H9 (cell line): Measurements from ENCODE around the gene DAPK1. TPM values are rescaled to one million over a fixed set of nuclear protein-coding genes. Genes with fewer than 3 reads are reported as not detected.

Source experiments
- DNase-seq: peaks from one replicate; pipeline ENCODE4 v3.0.0-alpha.2; 2017
- H2AFZ ChIP-seq: one replicate; pipeline ENCODE4 v1.6.1; 2013; ENCODE audit warnings: mild to moderate bottlenecking, low read length, control low read depth, moderate library complexity
- H2AK5ac ChIP-seq: 2 replicates; pipeline ENCODE4 v1.6.1; 2013; ENCODE audit warnings: low read length, control low read depth, mixed read lengths; ENCODE audit not compliant: insufficient read length
- H2BK120ac ChIP-seq: one replicate; pipeline ENCODE4 v1.6.1; 2013; ENCODE audit warnings: low read depth, mild to moderate bottlenecking, low read length, control low read depth, inconsistent platforms; ENCODE audit not compliant: poor library complexity, severe bottlenecking
- H2BK12ac ChIP-seq: 2 replicates; pipeline ENCODE4 v1.6.1; 2013; ENCODE audit warnings: low read length, control low read depth, mixed read lengths, low read depth; ENCODE audit not compliant: insufficient read length
- H2BK15ac ChIP-seq: 2 replicates; pipeline ENCODE4 v1.6.1; 2013; ENCODE audit warnings: low read depth, low read length, control low read depth
- H2BK20ac ChIP-seq: one replicate; pipeline ENCODE4 v1.6.1; 2013; ENCODE audit warnings: low read depth, mild to moderate bottlenecking, low read length, control low read depth, inconsistent platforms; ENCODE audit not compliant: poor library complexity, severe bottlenecking
- H2BK5ac ChIP-seq: 2 replicates; pipeline ENCODE4 v1.6.1; 2013; ENCODE audit warnings: low read length, control low read depth, mixed read lengths; ENCODE audit not compliant: insufficient read length
- H3K14ac ChIP-seq: 2 replicates; pipeline ENCODE4 v1.6.1; 2013; ENCODE audit warnings: low read length, control low read depth; ENCODE audit not compliant: insufficient read depth
- H3K18ac ChIP-seq: 2 replicates; pipeline ENCODE4 v1.6.1; 2013; ENCODE audit warnings: low read depth, mild to moderate bottlenecking, mixed read lengths, low read length, control low read depth; ENCODE audit not compliant: insufficient read length
- H3K23ac ChIP-seq: 2 replicates; pipeline ENCODE4 v1.6.1; 2013; ENCODE audit warnings: low read length, control low read depth, mixed read lengths, low read depth; ENCODE audit not compliant: insufficient read length
- H3K23me2 ChIP-seq: 2 replicates; pipeline ENCODE4 v1.6.1; 2013; ENCODE audit warnings: low read depth, mild to moderate bottlenecking, mixed read lengths, low read length, control low read depth; ENCODE audit not compliant: insufficient read length, poor library complexity, severe bottlenecking
- H3K27ac ChIP-seq: 2 replicates; pipeline ENCODE4 v1.5.1; 2013; ENCODE audit warnings: low read length, control low read depth, mixed read lengths, low read depth; ENCODE audit not compliant: insufficient read length
- H3K27me3 ChIP-seq: 2 replicates; pipeline ENCODE4 v1.6.1; 2013; ENCODE audit warnings: low read length, control low read depth, inconsistent platforms; ENCODE audit not compliant: insufficient read depth
- H3K4ac ChIP-seq: 2 replicates; pipeline ENCODE4 v1.6.1; 2013; ENCODE audit warnings: low read depth, mild to moderate bottlenecking, control low read depth, inconsistent platforms, low read length, moderate library complexity
- H3K4me1 ChIP-seq: 2 replicates; pipeline ENCODE4 v1.6.1; 2013; ENCODE audit warnings: low read length, control low read depth, inconsistent platforms; ENCODE audit not compliant: insufficient read depth
- H3K4me2 ChIP-seq: 2 replicates; pipeline ENCODE4 v1.6.1; 2013; ENCODE audit warnings: low read length, control low read depth, mixed read lengths; ENCODE audit not compliant: insufficient read length, insufficient read depth
- H3K56ac ChIP-seq: 2 replicates; pipeline ENCODE4 v1.6.1; 2013; ENCODE audit warnings: low read depth, mild to moderate bottlenecking, mixed read lengths, low read length, control low read depth; ENCODE audit not compliant: insufficient read length
- H3K79me1 ChIP-seq: 2 replicates; pipeline ENCODE4 v1.6.1; 2013; ENCODE audit warnings: low read depth, mild to moderate bottlenecking, moderate library complexity, low read length, control low read depth, inconsistent platforms; ENCODE audit not compliant: insufficient read depth, poor library complexity, severe bottlenecking
- H3K79me2 ChIP-seq: 2 replicates; pipeline ENCODE4 v1.6.1; 2013; ENCODE audit warnings: low read length, control low read depth, inconsistent platforms; ENCODE audit not compliant: insufficient read depth
- H3K9ac ChIP-seq: 2 replicates; pipeline ENCODE4 v1.6.1; 2013; ENCODE audit warnings: low read length, control low read depth, mixed read lengths; ENCODE audit not compliant: insufficient read length; ENCODE audit errors: extremely low read depth
- H3K9me3 ChIP-seq: one replicate; pipeline ENCODE4 v1.6.1; 2013; ENCODE audit warnings: low read depth, low read length, inconsistent platforms; ENCODE audit not compliant: control insufficient read depth
- H3T11ph ChIP-seq: one replicate; pipeline ENCODE4 v1.6.1; 2013; ENCODE audit warnings: mild to moderate bottlenecking, low read length, control low read depth, inconsistent platforms
- H4K20me1 ChIP-seq: one replicate; pipeline ENCODE4 v1.6.1; 2013; ENCODE audit not compliant: control insufficient read depth, insufficient read length, insufficient read depth
- H4K5ac ChIP-seq: 2 replicates; pipeline ENCODE4 v1.6.1; 2013; ENCODE audit warnings: low read depth, mild to moderate bottlenecking, mixed read lengths, low read length, control low read depth; ENCODE audit not compliant: insufficient read length
- H4K8ac ChIP-seq: replicated peaks from 2 replicates; pipeline ENCODE4 v1.6.1; 2013; ENCODE audit warnings: low read length, control low read depth, mixed read lengths, low read depth; ENCODE audit not compliant: insufficient read length
- H4K91ac ChIP-seq: 2 replicates; pipeline ENCODE4 v1.6.1; 2013; ENCODE audit warnings: low read depth, mild to moderate bottlenecking, moderate library complexity, mixed read lengths, low read length, control low read depth; ENCODE audit not compliant: insufficient read length
- H3K27ac Mint-ChIP-seq, 3 experiments: 2 replicates in 2 of 3; 3 replicates in 1 of 3; pipeline ENCODE4 v1.8.0; 2020 to 2021; ENCODE audit warnings: mixed read lengths in 3 of 3, mild to moderate bottlenecking in 1 of 3, moderate library complexity in 1 of 3
- H3K27me3 Mint-ChIP-seq: 2 replicates; pipeline ENCODE4 v1.8.0; 2021; ENCODE audit warnings: low read depth, mild to moderate bottlenecking, moderate library complexity, mixed read lengths
- H3K36me3 Mint-ChIP-seq, 3 experiments: 2 replicates in 2 of 3; 3 replicates in 1 of 3; pipeline ENCODE4 v1.8.0; 2020 to 2021; ENCODE audit warnings: low read depth in 3 of 3, mixed read lengths in 3 of 3; ENCODE audit not compliant: insufficient read depth in 1 of 3
- H3K4me1 Mint-ChIP-seq, 2 experiments: 2 replicates each; pipeline ENCODE4 v1.8.0; 2020; ENCODE audit warnings: mixed read lengths in 2 of 2
- H3K4me3 Mint-ChIP-seq, 2 experiments: 2 replicates in 1 of 2; 3 replicates in 1 of 2; pipeline ENCODE4 v1.8.0; 2020 to 2021; ENCODE audit warnings: mild to moderate bottlenecking in 2 of 2, mixed read lengths in 2 of 2, moderate library complexity in 1 of 2
- H3K9me3 Mint-ChIP-seq, 2 experiments: 2 replicates in 1 of 2; 3 replicates in 1 of 2; pipeline ENCODE4 v1.8.0; 2020; ENCODE audit warnings: mild to moderate bottlenecking in 2 of 2, mixed read lengths in 2 of 2, moderate library complexity in 1 of 2
- CTCF ChIP-seq: fragments of 200-600 bp; sonication (generic); conservative IDR thresholded peaks from 3 replicates; pipeline ENCODE4 v1.8.0; 2021; ENCODE audit warnings: antibody characterized with exemption, mild to moderate bottlenecking
- WGBS: extraction: QIAGEN DNeasy Blood & Tissue Kit; methylation state at CpG from one replicate; pipeline ENCODE4 v1.1.7; 2013; ENCODE audit warnings: missing lambda C conversion rate, low lambda C conversion rate, mixed read lengths; ENCODE audit not compliant: insufficient read length; ENCODE audit errors: extremely low coverage; 5-methylcytosine and 5-hydroxymethylcytosine counted together
- total RNA-seq: library from RNA; stranded (reverse); gene quantifications from 2 replicates; pipeline ENCODE4 v1.2.1, GENCODE V29; 2021

Gene DAPK1
- total RNA-seq, 1 experiment from 2014 or later, result 79.4 TPM

DNA sequence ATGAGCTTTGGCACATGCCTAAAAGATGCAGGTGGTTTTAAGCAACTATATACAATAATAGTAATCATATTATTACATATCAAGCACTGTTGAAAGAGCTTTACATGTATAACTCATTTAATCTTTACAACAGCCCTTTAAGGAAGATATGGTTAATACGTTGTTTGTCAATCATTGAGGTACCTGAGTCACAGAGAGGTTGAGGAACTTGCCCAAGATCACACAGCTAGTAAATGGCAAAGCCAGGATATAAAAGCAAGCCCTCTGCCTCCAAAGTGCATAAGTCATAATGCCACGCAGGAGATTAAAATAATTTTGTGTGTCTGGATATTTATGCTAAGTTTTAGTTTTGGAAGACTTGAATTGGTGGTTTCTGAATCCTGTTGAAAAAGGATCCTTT lies 90.2 kb downstream of the DAPK1 start:
- no peaks in the 10 kb centered on the region for H3K79me1 ChIP-seq
- H3K27me3 Mint-ChIP-seq, result no peaks in the 10 kb centered on the region
- H3K27ac Mint-ChIP-seq, result no peak overlapping the region
- no peaks in the 10 kb centered on the region for H3K9me3 ChIP-seq
- no CpG with 5 or more reads among the region's 2 CpGs for WGBS
- H2BK5ac ChIP-seq, result no peak overlapping the region
- H3K14ac ChIP-seq, result no peak overlapping the region
- H3K9ac ChIP-seq, result no peak overlapping the region
- H2BK20ac ChIP-seq, result no peak overlapping the region
- no peak overlapping the region for H3K4me3 Mint-ChIP-seq
- no peak for TF ChIP-seq CTCF
- no peaks in the 10 kb centered on the region for H3K27me3 ChIP-seq
- H3K56ac ChIP-seq, result no peak overlapping the region
- H3K18ac ChIP-seq, result no peak overlapping the region
- H3K23me2 ChIP-seq, result no peaks in the 10 kb centered on the region
- peaks cover 0 to 2% (median 0%) of the 10 kb centered on the region in 3 experiments; a peak in 1 of 7 replicates for H3K36me3 Mint-ChIP-seq
- no peak overlapping the region for H2BK15ac ChIP-seq
- H3K4me1 Mint-ChIP-seq, result peaks cover 13 to 19% of the 10 kb centered on the region in 2 experiments
- no peak overlapping the region for H3K27ac ChIP-seq
- H4K20me1 ChIP-seq, result no peaks in the 10 kb centered on the region
- no peaks in the 10 kb centered on the region; the same call in 1 of the 2 replicates for H3K79me2 ChIP-seq
- H4K8ac ChIP-seq, result no peak overlapping the region
- no peak overlapping the region for H2AK5ac ChIP-seq
- no peaks in the 10 kb centered on the region for H3K9me3 Mint-ChIP-seq
- H2AFZ ChIP-seq, result no peak overlapping the region
- H3K23ac ChIP-seq, result no peak overlapping the region
- no peak overlapping the region for H4K5ac ChIP-seq
- H2BK120ac ChIP-seq, result no peak overlapping the region
- H4K91ac ChIP-seq, result no peak overlapping the region
- no peak overlapping the region for H3K4me2 ChIP-seq
- no peak overlapping the region for H2BK12ac ChIP-seq
- no peak for DNase-seq
- H3K4me1 ChIP-seq, result peaks cover 2% of the 10 kb centered on the region; the same call in 1 of the 2 replicates
- no peak overlapping the region for H3T11ph ChIP-seq
- H3K4ac ChIP-seq, result no peak overlapping the region
